22Rv1 (cell line): ENCODE measurements around the gene TMEM106B.

Experiments
- H3K27ac ChIP-seq: fragments of 450-650 bp; 2 replicates; pipeline ENCODE4 v1.5.1; 2017
- CTCF ChIP-seq: fragments of 450-650 bp; IDR thresholded peaks from 2 replicates; pipeline ENCODE4 v1.5.1; 2017; ENCODE audit warnings: mild to moderate bottlenecking
- ZFX ChIP-seq: fragments of 450-650 bp; IDR thresholded peaks from 2 replicates; pipeline ENCODE4 v1.6.1; 2017; ENCODE audit warnings: antibody characterized with exemption, borderline replicate concordance

The TMEM106B gene

DNA sequence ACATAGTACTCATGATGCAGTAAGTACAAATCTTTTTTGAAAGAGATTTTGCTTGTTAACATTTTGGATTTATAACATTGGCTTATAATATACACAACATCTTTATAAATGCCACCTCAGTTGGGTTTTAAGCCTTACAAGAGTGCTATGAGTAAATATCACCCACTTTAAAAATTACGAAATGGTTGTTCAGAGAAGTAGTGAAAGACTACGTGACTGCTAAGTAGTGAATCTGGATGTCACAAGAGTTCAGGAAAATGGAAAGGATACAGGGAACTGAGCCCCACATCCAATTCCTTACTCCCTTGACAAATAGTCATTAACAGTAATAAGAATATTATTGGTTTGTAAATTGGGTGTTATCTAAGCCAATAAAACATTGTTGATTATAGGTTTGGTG is 20.0 kb downstream of the TMEM106B start:
- no peak overlapping the region for H3K27ac ChIP-seq
- no peak for TF ChIP-seq ZFX
- TF ChIP-seq CTCF: no peak

GRCh38 chr7:12233175-12233574 is 22.1 kb downstream of the TMEM106B start:
- TF ChIP-seq CTCF: no peak
- H3K27ac ChIP-seq: no peak overlapping the region

GRCh38 chr7:12234334-12234865 is 23.3 kb downstream of the TMEM106B start:
- TF ChIP-seq CTCF: no peak
- no peak for TF ChIP-seq ZFX
- no peak overlapping the region for H3K27ac ChIP-seq

GRCh38 chr7:12235970-12236369 is 24.9 kb downstream of the TMEM106B start:
- no peak overlapping the region for H3K27ac ChIP-seq
- TF ChIP-seq CTCF (no peak), ZFX (no peak)

DNA sequence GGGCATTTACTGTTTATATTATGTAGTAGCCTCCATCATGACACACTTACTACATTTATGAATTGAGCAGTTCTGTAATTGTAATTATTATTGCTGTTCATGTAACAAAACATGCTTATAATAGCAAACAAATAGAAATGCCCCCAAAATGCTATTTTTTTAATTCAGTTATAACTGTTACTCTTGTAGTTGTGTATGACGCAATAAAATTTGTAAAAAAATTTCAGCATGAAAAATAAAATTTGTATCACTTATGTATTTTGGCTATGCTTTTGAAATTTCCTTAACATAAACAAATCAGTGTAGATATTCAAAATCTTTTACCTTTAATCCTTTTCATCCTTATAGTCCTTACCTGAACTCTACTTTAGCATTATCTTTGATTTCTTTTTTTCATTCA is 25.9 kb downstream of the TMEM106B start:
- no peak overlapping the region for H3K27ac ChIP-seq
- TF ChIP-seq CTCF (no peak), ZFX (no peak)

GRCh38 chr7:12239806-12240205 is 28.7 kb downstream of the TMEM106B start:
- no peak overlapping the region for H3K27ac ChIP-seq

DNA sequence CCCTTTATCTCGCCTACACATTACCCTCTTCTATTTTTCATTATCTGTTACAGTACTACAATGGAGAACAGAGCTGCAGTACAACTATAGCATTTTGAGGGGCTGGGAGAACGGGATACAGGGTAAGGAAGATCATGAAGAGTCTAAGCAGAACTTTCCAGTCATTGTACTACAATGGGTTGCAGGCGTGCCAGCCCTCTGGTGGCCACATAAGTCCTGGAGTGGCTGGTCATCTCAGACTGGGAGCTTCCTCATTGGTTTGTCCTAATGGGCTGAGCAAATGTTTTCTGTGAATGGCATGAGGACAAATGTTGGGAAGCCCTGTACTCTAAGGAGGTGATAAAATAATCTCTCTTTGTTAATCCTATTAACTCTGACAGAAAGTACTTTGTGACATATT is 33.0 kb downstream of the TMEM106B start:
- no peak overlapping the region for H3K27ac ChIP-seq

More at GRCh38 chr7:12239806-12240205, 28.7 kb downstream of the TMEM106B start:
- TF ChIP-seq CTCF (no peak), ZFX (no peak)

More for the DNA sequence above, 33.0 kb downstream of the TMEM106B start:
- peak; percentile 79 for TF ChIP-seq CTCF
- TF ChIP-seq ZFX: no peak
